Activated CD8-positive, alpha-beta T cell treated with anti-CD3 and anti-CD28 coated beads for 36 hours (primary cell): ENCODE data around the gene SMPD3. TPM values are rescaled to one million over a fixed set of nuclear protein-coding genes. Genes with fewer than 3 reads are reported as not detected.
"Not testable (repeated sequence)": the region's sequence is repeated elsewhere in the genome, so short reads cannot be mapped to it uniquely, and the experiment has no call there.

Source experiments
- ATAC-seq: fragments of 200-7000 bp; cut with Tn5 transposase; one replicate; pipeline ENCODE4 v1.10.0; 2021; ENCODE audit warnings: mild to moderate bottlenecking, moderate library complexity
- CTCF ChIA-PET: fragments of 350-600 bp; sonication (Branson Sonifier 250); formaldehyde crosslinking; loops from one replicate; lab custom pipeline; 2021; ENCODE audit warnings: antibody characterized with exemption; lab: Charles Lee
- POLR2A ChIA-PET: fragments of 350-600 bp; sonication (Branson Sonifier 250); formaldehyde crosslinking; loops from one replicate; lab custom pipeline; 2021; ENCODE audit warnings: antibody characterized with exemption; lab: Charles Lee
- DNase-seq: peaks from one replicate; pipeline ENCODE4 v3.0.0-alpha.2; 2020
- H3K27ac Mint-ChIP-seq: one replicate; pipeline ENCODE4 v1.8.0; 2021; ENCODE audit warnings: mild to moderate bottlenecking, mixed read lengths
- H3K27me3 Mint-ChIP-seq: one replicate; pipeline ENCODE4 v1.8.0; 2021; ENCODE audit warnings: mixed read lengths
- H3K36me3 Mint-ChIP-seq: one replicate; pipeline ENCODE4 v1.8.0; 2021; ENCODE audit warnings: low read depth, mixed read lengths
- H3K4me1 Mint-ChIP-seq: one replicate; pipeline ENCODE4 v1.8.0; 2021; ENCODE audit warnings: low read depth, mixed read lengths
- H3K4me3 Mint-ChIP-seq: one replicate; pipeline ENCODE4 v1.8.0; 2021; ENCODE audit warnings: mild to moderate bottlenecking, moderate library complexity, mixed read lengths
- H3K9me3 Mint-ChIP-seq: one replicate; pipeline ENCODE4 v1.8.0; 2021; ENCODE audit warnings: mixed read lengths
- intact Hi-C: fragments of 100-400 bp; cut with micrococcal nuclease; formaldehyde crosslinking; loops from one replicate; pipeline ENCODE4 v1.10.0; 2022
- total RNA-seq, 2 experiments: library from RNA; stranded (reverse); gene quantifications; one replicate each; pipeline ENCODE4 v1.2.3, GENCODE V29; 2021
- TF ChIP-seq, protein P1 (sequence below): fragments of 200-600 bp; IDR thresholded peaks from one replicate; pipeline ENCODE4 v1.8.0; 2022; ENCODE audit warnings: antibody characterized with exemption, mild to moderate bottlenecking

The SMPD3 gene
- total RNA-seq, result under 1 TPM; 0.16 to 0.63 TPM

- intact Hi-C loops, result no loop called here
- Mint-ChIP-seq H3K27me3 (peaks cover 28% of the 10 kb centered on the region), H3K9me3 (no peaks in the 10 kb centered on the region), H3K4me1 (peaks cover 15% of the 10 kb centered on the region), H3K27ac (no peak within 1 kb of the TSS), H3K36me3 (no peaks in the 10 kb centered on the region), H3K4me3 (peak within 1 kb of the TSS; percentile 72)
- TF ChIP-seq, protein P1, sequence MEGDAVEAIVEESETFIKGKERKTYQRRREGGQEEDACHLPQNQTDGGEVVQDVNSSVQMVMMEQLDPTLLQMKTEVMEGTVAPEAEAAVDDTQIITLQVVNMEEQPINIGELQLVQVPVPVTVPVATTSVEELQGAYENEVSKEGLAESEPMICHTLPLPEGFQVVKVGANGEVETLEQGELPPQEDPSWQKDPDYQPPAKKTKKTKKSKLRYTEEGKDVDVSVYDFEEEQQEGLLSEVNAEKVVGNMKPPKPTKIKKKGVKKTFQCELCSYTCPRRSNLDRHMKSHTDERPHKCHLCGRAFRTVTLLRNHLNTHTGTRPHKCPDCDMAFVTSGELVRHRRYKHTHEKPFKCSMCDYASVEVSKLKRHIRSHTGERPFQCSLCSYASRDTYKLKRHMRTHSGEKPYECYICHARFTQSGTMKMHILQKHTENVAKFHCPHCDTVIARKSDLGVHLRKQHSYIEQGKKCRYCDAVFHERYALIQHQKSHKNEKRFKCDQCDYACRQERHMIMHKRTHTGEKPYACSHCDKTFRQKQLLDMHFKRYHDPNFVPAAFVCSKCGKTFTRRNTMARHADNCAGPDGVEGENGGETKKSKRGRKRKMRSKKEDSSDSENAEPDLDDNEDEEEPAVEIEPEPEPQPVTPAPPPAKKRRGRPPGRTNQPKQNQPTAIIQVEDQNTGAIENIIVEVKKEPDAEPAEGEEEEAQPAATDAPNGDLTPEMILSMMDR, result no peak
- DNase-seq (peak; percentile 99), ATAC-seq (peak; percentile 99)
- POLR2A ChIA-PET, result interaction anchor here (1.0 kb wide), 1 partner anchor 15 kb away, joined by 3 read pairs; no protein-coding TSS in a partner anchor
- CTCF ChIA-PET, result interaction anchor here (1.0 to 1.5 kb wide), 3 partner anchors 15 to 72 kb away, joined by 3 to 4 read pairs (median 3); no protein-coding TSS in a partner anchor
Observed at GRCh38 chr16:68448360-68448970, at the start of gene SMPD3. SMPD3 (minus strand) TSS chr16:68448508; CDS start chr16:68372181, 76,327 bp downstream.

GRCh38 chr16:68496689-68497088, 48.4 kb upstream of the SMPD3 start:
- no peaks in the 10 kb centered on the region for H3K4me1 Mint-ChIP-seq
- no peaks in the 10 kb centered on the region for H3K27me3 Mint-ChIP-seq
- ChIA-PET POLR2A (no interaction called here), CTCF (interaction anchor here (1.1 kb wide), 1 partner anchor 14 kb away, joined by 4 read pairs; no protein-coding TSS in a partner anchor)
- no peaks in the 10 kb centered on the region for H3K9me3 Mint-ChIP-seq
- no peak for DNase-seq
- intact Hi-C loops, result no loop called here
- no peak for ATAC-seq
- TF ChIP-seq, protein P1, result no peak
- no peaks in the 10 kb centered on the region for H3K36me3 Mint-ChIP-seq
- H3K4me3 Mint-ChIP-seq, result no peak overlapping the region
- no peak overlapping the region for H3K27ac Mint-ChIP-seq

- H3K27me3 Mint-ChIP-seq, H3K9me3 Mint-ChIP-seq, H3K4me3 Mint-ChIP-seq, ATAC-seq, H3K36me3 Mint-ChIP-seq, intact Hi-C loops, DNase-seq, POLR2A ChIA-PET, H3K4me1 Mint-ChIP-seq, H3K27ac Mint-ChIP-seq: not testable (repeated sequence)
- CTCF ChIA-PET, result interaction anchor here (0.9 to 1.2 kb wide), 2 partner anchors 26 to 27 kb away, joined by 3 read pairs; no protein-coding TSS in a partner anchor
Observed at GRCh38 chr16:68494261-68494660, 46.0 kb upstream of the SMPD3 start.

GRCh38 chr16:68493412-68494070, 45.2 kb upstream of the SMPD3 start:
- Mint-ChIP-seq H3K9me3 (no peaks in the 10 kb centered on the region), H3K4me3 (no peak overlapping the region), H3K27me3 (no peaks in the 10 kb centered on the region), H3K4me1 (no peaks in the 10 kb centered on the region), H3K27ac (no peak overlapping the region), H3K36me3 (no peaks in the 10 kb centered on the region)
- intact Hi-C loops, result no loop called here
- POLR2A ChIA-PET, result no interaction called here
- no peak for ATAC-seq
- DNase-seq, result no peak
- TF ChIP-seq, protein P1, result no peak
- CTCF ChIA-PET, result interaction anchor here (0.9 kb wide), 1 partner anchor 27 kb away, joined by 3 read pairs; no protein-coding TSS in a partner anchor

- H3K36me3 Mint-ChIP-seq, result no peaks in the 10 kb centered on the region
- H3K4me1 Mint-ChIP-seq, result no peaks in the 10 kb centered on the region
- ATAC-seq, result no peak
- POLR2A ChIA-PET, result no interaction called here
- DNase-seq, result no peak
- TF ChIP-seq, protein P1, result no peak
- CTCF ChIA-PET, result no interaction called here
- intact Hi-C loops, result no loop called here
- no peaks in the 10 kb centered on the region for H3K9me3 Mint-ChIP-seq
- H3K27me3 Mint-ChIP-seq, result no peaks in the 10 kb centered on the region
- H3K4me3 Mint-ChIP-seq, result no peak overlapping the region
- no peak overlapping the region for H3K27ac Mint-ChIP-seq
Observed at GRCh38 chr16:68492543-68493411, 44.5 kb upstream of the SMPD3 start.
